ENCODE results near the gene CRYBA2. TPM values are rescaled to one million over a fixed set of nuclear protein-coding genes. Genes with fewer than 3 reads are reported as not detected.

The CRYBA2 gene
- polyA plus RNA-seq, 1 donor from 2014 or later: not detected

GRCh38 chr2:218985325-218986091 lies 7.7 kb downstream of the CRYBA2 start:
- Histone ChIP-seq H3K79me2 (replicated peaks; ENCODE audit: insufficient read depth, low read length) (no peaks in the 10 kb centered on the region), H3K27ac (ENCODE audit: low read length) (no peak overlapping the region), H2AFZ (ENCODE audit: low read depth, low read length) (no peak overlapping the region), H3K36me3 (ENCODE audit: insufficient read depth, low read length) (no peaks in the 10 kb centered on the region), H3K27me3 (ENCODE audit: insufficient read depth, low read depth, low read length) (peaks cover 98% of the 10 kb centered on the region), H3K4me2 (ENCODE audit: low read length) (no peak overlapping the region), H3F3A (ENCODE audit: insufficient read depth, low read length, poor library complexity, severe bottlenecking) (no peaks in the 10 kb centered on the region), H3K4me3 (ENCODE audit: low read length) (peak overlapping the region; percentile 55), H3K9me3 (ENCODE audit: low read length) (no peaks in the 10 kb centered on the region), H3K9me2 (ENCODE audit: insufficient read depth, low read length) (no peaks in the 10 kb centered on the region), H3K9ac (ENCODE audit: low read length) (no peak overlapping the region), H4K20me1 (ENCODE audit: insufficient read depth) (no peaks in the 10 kb centered on the region)
- TF ChIP-seq SMC3 (conservative IDR thresholded peaks at IDR 0.05; ENCODE audit: poor library complexity) (no peak), EZH2 (IDR thresholded peaks at IDR 0.05; ENCODE audit: borderline replicate concordance, insufficient read depth, low read length, poor library complexity, severe bottlenecking) (peak; percentile 76), POLR2AphosphoS5 (IDR thresholded peaks at IDR 0.05) (no peak), MXI1 (conservative IDR thresholded peaks at IDR 0.05; ENCODE audit: poor library complexity, severe bottlenecking) (peak; percentile 20), RAD21 (conservative IDR thresholded peaks at IDR 0.05) (no peak), TAF1 (IDR thresholded peaks at IDR 0.05; ENCODE audit: low read depth) (no peak), EP300 (conservative IDR thresholded peaks at IDR 0.05; ENCODE audit: poor library complexity, severe bottlenecking) (no peak), CTCF (IDR thresholded peaks at IDR 0.05; ENCODE audit: poor library complexity, severe bottlenecking) (no peak)
- TF ChIP-seq, protein P1, sequence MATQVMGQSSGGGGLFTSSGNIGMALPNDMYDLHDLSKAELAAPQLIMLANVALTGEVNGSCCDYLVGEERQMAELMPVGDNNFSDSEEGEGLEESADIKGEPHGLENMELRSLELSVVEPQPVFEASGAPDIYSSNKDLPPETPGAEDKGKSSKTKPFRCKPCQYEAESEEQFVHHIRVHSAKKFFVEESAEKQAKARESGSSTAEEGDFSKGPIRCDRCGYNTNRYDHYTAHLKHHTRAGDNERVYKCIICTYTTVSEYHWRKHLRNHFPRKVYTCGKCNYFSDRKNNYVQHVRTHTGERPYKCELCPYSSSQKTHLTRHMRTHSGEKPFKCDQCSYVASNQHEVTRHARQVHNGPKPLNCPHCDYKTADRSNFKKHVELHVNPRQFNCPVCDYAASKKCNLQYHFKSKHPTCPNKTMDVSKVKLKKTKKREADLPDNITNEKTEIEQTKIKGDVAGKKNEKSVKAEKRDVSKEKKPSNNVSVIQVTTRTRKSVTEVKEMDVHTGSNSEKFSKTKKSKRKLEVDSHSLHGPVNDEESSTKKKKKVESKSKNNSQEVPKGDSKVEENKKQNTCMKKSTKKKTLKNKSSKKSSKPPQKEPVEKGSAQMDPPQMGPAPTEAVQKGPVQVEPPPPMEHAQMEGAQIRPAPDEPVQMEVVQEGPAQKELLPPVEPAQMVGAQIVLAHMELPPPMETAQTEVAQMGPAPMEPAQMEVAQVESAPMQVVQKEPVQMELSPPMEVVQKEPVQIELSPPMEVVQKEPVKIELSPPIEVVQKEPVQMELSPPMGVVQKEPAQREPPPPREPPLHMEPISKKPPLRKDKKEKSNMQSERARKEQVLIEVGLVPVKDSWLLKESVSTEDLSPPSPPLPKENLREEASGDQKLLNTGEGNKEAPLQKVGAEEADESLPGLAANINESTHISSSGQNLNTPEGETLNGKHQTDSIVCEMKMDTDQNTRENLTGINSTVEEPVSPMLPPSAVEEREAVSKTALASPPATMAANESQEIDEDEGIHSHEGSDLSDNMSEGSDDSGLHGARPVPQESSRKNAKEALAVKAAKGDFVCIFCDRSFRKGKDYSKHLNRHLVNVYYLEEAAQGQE (IDR thresholded peaks at IDR 0.05; ENCODE audit: borderline replicate concordance): no peak

DNA sequence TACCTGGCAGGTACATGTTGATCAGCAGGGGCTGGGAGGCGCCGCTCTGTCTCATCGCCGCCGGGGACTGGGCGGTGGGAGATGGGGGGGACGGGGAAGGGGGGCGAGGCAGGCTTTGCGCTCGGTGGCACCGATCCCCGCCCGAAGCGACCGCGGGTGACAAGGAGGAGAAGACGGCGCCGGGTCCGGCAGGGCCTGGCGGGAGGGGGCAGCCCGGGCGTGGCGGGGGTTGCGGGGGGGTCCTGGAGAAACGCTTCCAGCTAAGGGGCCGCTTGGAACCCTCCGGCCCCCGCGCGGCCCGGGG lies 8.2 kb downstream of the CRYBA2 start, which contains the start of gene FEV:
Gene FEV, minus strand, starts transcription at position 164 of the 304 bp plus-strand sequence. Its CDS starts 109 bp downstream, at position 55.
- no peak within 1 kb of the TSS for H3K9ac ChIP-seq (ENCODE audit: low read length)
- no peaks in the 10 kb centered on the region for H3K9me3 ChIP-seq (ENCODE audit: low read length)
- H3K4me3 ChIP-seq (ENCODE audit: low read length): peak within 1 kb of the TSS; percentile 55
- TF ChIP-seq EZH2 (IDR thresholded peaks at IDR 0.05; ENCODE audit: borderline replicate concordance, insufficient read depth, low read length, poor library complexity, severe bottlenecking): peak; percentile 16
- TF ChIP-seq MXI1 (conservative IDR thresholded peaks at IDR 0.05; ENCODE audit: poor library complexity, severe bottlenecking): no peak
- no peak for TF ChIP-seq POLR2AphosphoS5 (IDR thresholded peaks at IDR 0.05)
- no peaks in the 10 kb centered on the region for H3K9me2 ChIP-seq (ENCODE audit: insufficient read depth, low read length)
- no peak within 1 kb of the TSS for H2AFZ ChIP-seq (ENCODE audit: low read depth, low read length)
- H3K27ac ChIP-seq (ENCODE audit: low read length): no peak within 1 kb of the TSS
- peaks cover 98% of the 10 kb centered on the region for H3K27me3 ChIP-seq (ENCODE audit: insufficient read depth, low read depth, low read length)
- no peaks in the 10 kb centered on the region for H3K79me2 ChIP-seq (replicated peaks; ENCODE audit: insufficient read depth, low read length)
- H3F3A ChIP-seq (ENCODE audit: insufficient read depth, low read length, poor library complexity, severe bottlenecking): no peaks in the 10 kb centered on the region
- H3K4me2 ChIP-seq (ENCODE audit: low read length): no peak within 1 kb of the TSS
- H3K36me3 ChIP-seq (ENCODE audit: insufficient read depth, low read length): no peaks in the 10 kb centered on the region
- no peaks in the 10 kb centered on the region for H4K20me1 ChIP-seq (ENCODE audit: insufficient read depth)

Data from neural cell (in vitro differentiated cells).